Measurements from ENCODE around the gene PTPRN2.
"Not testable (repeated sequence)": the region's sequence is repeated elsewhere in the genome, so short reads cannot be mapped to it uniquely, and the experiment has no call there.

Gene PTPRN2

DNA sequence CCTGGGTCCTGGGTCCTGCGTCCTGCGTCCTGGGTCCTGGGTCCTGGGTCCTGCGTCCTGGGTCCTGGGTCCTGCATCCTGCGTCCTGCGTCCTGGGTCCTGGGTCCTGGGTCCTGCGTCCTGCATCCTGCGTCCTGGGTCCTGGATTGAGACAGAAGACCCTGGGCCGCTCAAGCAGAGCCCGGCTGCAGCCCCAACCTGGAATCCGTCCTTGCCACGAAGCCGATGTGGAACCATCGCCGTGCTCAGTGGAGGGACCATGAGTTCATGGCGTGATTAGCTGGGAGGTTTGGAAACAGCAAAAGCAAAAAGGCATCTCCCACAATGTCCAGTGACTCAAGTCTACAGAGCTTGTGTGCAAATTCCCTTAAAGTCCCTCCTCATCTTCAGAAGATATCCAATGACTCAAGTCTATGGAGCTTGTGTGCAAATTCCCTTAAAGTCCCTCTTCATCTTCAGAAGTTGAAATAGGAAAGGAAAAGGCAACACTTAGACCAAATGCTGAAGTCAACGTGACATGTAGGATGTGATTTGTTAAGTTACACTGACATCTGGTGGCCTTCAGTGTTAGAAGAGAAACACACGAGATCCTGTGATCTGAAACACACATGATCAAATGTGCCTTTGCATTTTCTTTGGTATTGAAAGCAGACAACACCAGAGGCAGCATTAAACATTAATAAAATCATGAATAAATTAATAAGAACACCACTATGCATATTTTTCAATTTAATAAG is 179.9 kb downstream of the PTPRN2 start:
- no peak for TF ChIP-seq ZFX (IDR thresholded peaks at IDR 0.05; ENCODE audit: borderline replicate concordance)
- TF ChIP-seq, protein P1, sequence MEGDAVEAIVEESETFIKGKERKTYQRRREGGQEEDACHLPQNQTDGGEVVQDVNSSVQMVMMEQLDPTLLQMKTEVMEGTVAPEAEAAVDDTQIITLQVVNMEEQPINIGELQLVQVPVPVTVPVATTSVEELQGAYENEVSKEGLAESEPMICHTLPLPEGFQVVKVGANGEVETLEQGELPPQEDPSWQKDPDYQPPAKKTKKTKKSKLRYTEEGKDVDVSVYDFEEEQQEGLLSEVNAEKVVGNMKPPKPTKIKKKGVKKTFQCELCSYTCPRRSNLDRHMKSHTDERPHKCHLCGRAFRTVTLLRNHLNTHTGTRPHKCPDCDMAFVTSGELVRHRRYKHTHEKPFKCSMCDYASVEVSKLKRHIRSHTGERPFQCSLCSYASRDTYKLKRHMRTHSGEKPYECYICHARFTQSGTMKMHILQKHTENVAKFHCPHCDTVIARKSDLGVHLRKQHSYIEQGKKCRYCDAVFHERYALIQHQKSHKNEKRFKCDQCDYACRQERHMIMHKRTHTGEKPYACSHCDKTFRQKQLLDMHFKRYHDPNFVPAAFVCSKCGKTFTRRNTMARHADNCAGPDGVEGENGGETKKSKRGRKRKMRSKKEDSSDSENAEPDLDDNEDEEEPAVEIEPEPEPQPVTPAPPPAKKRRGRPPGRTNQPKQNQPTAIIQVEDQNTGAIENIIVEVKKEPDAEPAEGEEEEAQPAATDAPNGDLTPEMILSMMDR (IDR thresholded peaks at IDR 0.05), result peak; percentile 68
- H3K27ac ChIP-seq, result no peak overlapping the region

DNA sequence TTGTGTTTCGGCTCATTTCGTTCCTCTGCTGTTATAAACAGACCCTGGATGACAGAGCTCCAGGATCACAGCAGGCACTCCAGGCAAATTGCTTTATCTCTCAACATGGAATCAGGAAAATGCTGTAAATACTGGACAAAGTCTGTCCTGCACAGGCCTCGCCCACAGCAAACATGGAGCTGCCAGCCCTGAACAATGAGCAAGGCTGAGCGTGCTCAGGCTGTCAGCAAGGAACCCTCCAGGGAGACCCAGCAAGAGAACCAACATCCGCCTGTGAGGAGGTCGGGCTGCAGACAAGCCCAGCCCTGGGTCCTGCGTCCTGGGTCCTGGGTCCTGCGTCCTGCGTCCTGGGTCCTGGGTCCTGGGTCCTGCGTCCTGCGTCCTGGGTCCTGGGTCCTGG is 180.8 kb downstream of the PTPRN2 start:
- TF ChIP-seq, protein P1 (IDR thresholded peaks at IDR 0.05), result no peak
- TF ChIP-seq ZFX (IDR thresholded peaks at IDR 0.05; ENCODE audit: borderline replicate concordance), result no peak
- H3K27ac ChIP-seq, result no peak overlapping the region

DNA sequence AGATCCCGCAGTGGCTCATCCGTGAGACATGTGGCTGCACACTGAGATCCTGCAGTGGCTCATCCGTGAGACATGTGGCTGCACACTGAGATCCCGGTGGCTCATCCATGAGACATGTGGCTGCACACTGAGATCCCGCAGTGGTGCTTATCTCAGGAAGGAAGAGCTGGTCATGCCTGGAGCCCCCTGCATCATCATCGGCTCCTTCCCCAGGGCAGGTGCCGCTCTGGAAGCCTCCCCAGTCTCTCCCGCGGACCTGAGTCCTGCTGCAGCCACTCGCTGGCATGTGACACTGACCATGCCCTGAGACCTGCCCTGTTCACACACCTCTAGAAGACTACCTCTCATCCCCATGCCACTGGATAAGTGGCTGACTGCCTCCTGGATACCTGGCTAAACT is 181.3 kb downstream of the PTPRN2 start:
- TF ChIP-seq, protein P1 (IDR thresholded peaks at IDR 0.05), result no peak
- no peak for TF ChIP-seq ZFX (IDR thresholded peaks at IDR 0.05; ENCODE audit: borderline replicate concordance)
- no peak overlapping the region for H3K27ac ChIP-seq

DNA sequence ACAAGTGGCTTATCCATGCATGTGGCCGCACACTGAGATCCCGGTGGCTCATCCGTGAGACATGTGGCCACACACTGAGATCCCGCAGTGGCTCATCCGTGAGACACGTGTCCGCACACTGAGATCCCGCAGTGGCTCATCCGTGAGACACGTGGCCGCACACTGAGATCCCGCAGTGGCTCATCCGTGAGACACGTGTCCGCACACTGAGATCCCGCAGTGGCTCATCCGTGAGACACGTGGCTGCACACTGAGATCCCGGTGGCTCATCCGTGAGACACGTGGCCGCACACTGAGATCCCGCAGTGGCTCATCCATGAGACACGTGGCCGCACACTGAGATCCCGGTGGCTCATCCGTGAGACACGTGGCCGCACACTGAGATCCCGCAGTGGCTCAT is 181.9 kb downstream of the PTPRN2 start:
- H3K27ac ChIP-seq, result not testable (repeated sequence)

DNA sequence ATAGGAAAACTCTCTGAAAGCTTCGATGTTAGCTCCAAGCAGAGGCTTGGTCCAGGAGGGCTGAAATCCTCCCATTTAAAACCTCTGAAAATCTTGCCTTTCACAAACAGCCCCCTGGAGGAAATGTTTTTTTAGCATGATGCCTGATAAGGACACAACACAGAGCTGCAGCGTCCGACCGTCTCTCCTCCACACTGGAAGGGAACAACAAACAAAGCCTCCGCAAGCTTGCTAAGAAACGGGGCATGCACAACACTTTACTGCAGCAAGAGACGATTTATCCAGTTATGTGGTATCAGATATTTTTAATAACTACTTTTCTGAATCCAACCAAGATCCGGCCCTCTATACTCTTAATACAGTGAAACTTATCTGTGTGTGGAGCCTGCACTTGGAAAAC is 182.3 kb downstream of the PTPRN2 start:
- H3K27ac ChIP-seq, result no peak overlapping the region
- TF ChIP-seq ZFX (IDR thresholded peaks at IDR 0.05; ENCODE audit: borderline replicate concordance), result no peak
- TF ChIP-seq, protein P1 (IDR thresholded peaks at IDR 0.05), result no peak

DNA sequence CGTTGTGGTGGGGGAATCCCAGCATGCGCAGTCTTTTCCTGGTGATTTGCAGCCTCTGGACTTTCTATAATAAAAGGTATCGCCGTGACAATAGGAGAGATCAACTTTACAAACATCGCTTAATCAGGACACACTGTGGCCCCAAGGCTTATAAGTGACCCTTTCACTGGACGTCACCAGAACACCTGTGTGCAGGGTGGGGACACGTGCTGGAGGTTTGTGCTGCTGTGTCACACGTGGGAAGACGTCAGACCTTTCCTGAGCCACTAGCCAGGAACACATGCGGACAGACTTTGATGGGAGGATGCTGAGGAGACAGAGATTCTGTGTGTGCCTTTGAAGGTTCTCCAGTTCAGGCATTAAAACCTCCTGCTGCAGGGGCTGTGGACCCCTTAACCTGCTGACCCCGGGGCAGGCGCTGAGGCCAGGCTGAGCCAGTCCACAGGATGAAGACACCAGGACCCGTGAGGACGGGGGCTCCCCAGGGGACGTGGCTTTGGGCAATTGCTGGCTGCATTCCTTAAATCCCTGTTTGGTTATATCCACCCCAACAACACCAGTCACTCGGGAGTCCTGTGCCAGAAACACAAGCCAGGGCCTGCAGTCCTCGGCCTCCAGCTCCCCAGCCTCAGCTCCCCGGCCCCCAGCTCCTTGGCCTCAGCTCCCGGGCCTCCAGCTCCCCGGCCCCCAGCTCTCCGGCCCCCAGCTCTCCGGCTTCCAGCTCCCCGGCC is 183.4 kb downstream of the PTPRN2 start:
- no peak overlapping the region for H3K27ac ChIP-seq
- TF ChIP-seq ZFX (IDR thresholded peaks at IDR 0.05; ENCODE audit: borderline replicate concordance), result no peak
- TF ChIP-seq, protein P1 (IDR thresholded peaks at IDR 0.05), result no peak

DNA sequence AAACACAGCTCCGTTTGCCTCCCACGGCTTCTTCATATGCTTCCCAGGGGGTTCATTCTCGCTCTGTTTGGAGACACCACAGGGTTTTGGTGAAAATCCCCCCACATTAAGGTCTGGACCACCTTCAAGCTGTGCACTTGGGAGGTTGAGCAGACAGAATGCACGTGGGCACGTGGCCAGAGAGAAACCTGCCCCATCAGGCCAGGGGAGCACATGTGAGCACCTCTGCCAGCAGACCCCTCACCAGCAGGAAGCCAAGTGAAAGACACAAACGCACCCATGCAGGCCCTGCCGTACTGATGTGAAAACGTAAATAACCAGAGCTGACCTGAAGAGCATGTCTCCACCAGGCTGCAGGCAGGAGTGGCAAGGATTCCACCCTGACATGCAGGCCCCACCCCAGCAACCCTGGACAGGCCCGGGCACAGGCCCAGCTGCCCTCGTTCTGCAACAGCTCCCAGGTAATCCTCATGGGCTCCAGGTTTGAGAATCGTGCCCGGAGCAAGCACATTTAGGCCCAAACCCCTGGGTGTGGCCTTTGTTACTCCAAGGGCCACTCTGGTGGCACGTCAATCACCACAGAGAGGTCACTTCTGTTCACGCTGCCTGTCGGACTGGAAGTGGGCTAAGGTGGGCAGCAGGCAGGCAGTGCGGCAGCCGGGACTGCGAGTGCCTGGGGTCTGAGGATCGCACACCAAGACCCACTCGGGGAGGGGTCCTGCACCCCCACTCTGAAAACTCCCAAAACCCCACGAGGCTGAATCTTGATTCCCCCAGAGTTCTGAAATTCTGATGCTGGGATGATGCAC is 184.4 kb downstream of the PTPRN2 start:
- H3K27ac ChIP-seq, result no peak overlapping the region
- TF ChIP-seq ZFX (IDR thresholded peaks at IDR 0.05; ENCODE audit: borderline replicate concordance), result no peak

DNA sequence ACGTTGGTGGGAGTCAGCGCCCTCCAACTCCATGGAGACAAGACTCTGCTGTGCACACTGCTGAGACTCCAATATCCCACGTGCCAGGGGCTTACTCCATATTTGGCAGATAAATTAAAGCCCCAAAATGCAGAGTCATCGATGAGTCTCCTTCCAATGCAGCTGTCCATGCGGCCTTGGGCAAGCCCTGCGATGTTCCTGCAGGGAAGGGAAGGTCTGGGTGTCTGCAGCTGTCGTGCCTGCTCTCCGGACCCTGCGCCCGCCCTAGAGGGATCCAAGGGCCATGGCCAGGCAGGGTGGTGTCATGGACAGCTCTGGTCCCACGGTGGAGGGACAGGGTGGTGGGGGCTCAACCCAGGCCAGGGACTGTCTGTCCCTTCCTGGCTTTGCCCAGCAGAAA is 185.2 kb downstream of the PTPRN2 start:
- H3K27ac ChIP-seq, result no peak overlapping the region
- TF ChIP-seq, protein P1 (IDR thresholded peaks at IDR 0.05), result no peak
- TF ChIP-seq ZFX (IDR thresholded peaks at IDR 0.05; ENCODE audit: borderline replicate concordance), result no peak
